Spinal cord (tissue), 4 donors: ENCODE results near the gene LOC101059915. TPM values are rescaled to one million over a fixed set of nuclear protein-coding genes. Genes with fewer than 3 reads are reported as not detected.

Experiments
- polyA plus RNA-seq, 2 donors: library from polyadenylated mRNA; unstranded; fragments of 120-200 nt; gene quantifications; one replicate each; pipeline ENCODE4 v1.2.1, GENCODE V29; 2013; ENCODE audit not compliant: insufficient read length in 2 of 2
- small RNA-seq: library from RNA; depleted of rRNA; stranded (forward); fragments of <200 nt; gene quantifications from one replicate; pipeline ENCODE3, GENCODE V24; 2014; ENCODE audit warnings: low replicate concordance
- total RNA-seq, 2 donors: library from RNA; depleted of rRNA in 1 of 2; stranded (reverse); fragments of 120-200 nt in 1 of 2; fragments of >200 nt in 1 of 2; gene quantifications; one replicate each; pipeline versions ENCODE4 v1.2.3 to v1.2.4, GENCODE V29; 2013 to 2014

LOC101059915 gene

Small RNA genes within 50 kb of the gene (small RNA-seq; reads per million reads assigned to genes)
- gene BX276092.4, result not detected

Other genes with a start within 250 kb of the LOC101059915 start
- 100 to 1,000 TPM; 136 to 187 TPM for gene OGT, start 134.4 kb upstream of the LOC101059915 start, total RNA-seq
- gene OGT, start 134.4 kb upstream of the LOC101059915 start, polyA plus RNA-seq, result 100 to 1,000 TPM; 111 to 118 TPM
- gene GCNA, start 89.1 kb upstream of the LOC101059915 start, total RNA-seq, result 1 to 10 TPM; 1.7 to 3.1 TPM
- 1 to 10 TPM; 3.4 to 3.7 TPM for gene GCNA, start 89.1 kb upstream of the LOC101059915 start, polyA plus RNA-seq
- gene CXCR3, start 49.0 kb upstream of the LOC101059915 start, total RNA-seq, result not detected
- not detected for gene CXCR3, start 49.0 kb upstream of the LOC101059915 start, polyA plus RNA-seq
- gene CXorf49, start 50.7 kb downstream of the LOC101059915 start, total RNA-seq, result under 1 TPM in 1 of 2 donors, not detected in 1; 0.88 TPM
- not detected for gene CXorf49, start 50.7 kb downstream of the LOC101059915 start, polyA plus RNA-seq
- gene CXorf49B, start 95.8 kb downstream of the LOC101059915 start, total RNA-seq, result under 1 TPM in 1 of 2 donors, not detected in 1; 0.88 TPM
- not detected for gene CXorf49B, start 95.8 kb downstream of the LOC101059915 start, polyA plus RNA-seq
- gene NHSL2, start 243.3 kb downstream of the LOC101059915 start, total RNA-seq, result 10 to 100 TPM in 1 of 2 donors, 1 to 10 TPM in 1; 9.3 to 19.2 TPM
- 1 to 10 TPM; 6.1 to 7.7 TPM for gene NHSL2, start 243.3 kb downstream of the LOC101059915 start, polyA plus RNA-seq